Heart left ventricle (tissue), 16 donors: Measurements from ENCODE around the gene TUBG2. TPM values are rescaled to one million over a fixed set of nuclear protein-coding genes. Genes with fewer than 3 reads are reported as not detected.

Experiments
- ATAC-seq, 4 donors: fragments of 200-7000 bp; cut with Tn5 transposase; one replicate each; pipeline ENCODE4 v1.9.1; 2020 to 2022; ENCODE audit warnings: moderate library complexity in 4 of 4, mild to moderate bottlenecking in 3 of 4, moderate number of reproducible peaks in 1 of 4
- DNase-seq, 5 donors: peaks; one replicate each; pipeline ENCODE4 v3.0.0-alpha.2; 2020
- H3K27ac ChIP-seq, 12 donors: fragments of 200-600 bp; sonication (generic) in 4 of 12; one replicate each; pipeline versions ENCODE4 v1.5.0 to v1.8.0; 2016 to 2022; ENCODE audit warnings: mild to moderate bottlenecking in 2 of 12
- H3K27me3 ChIP-seq, 9 donors: fragments of 200-600 bp; sonication (generic) in 2 of 9; one replicate each; pipeline versions ENCODE4 v1.5.1 to v1.8.0; 2016 to 2022; ENCODE audit warnings: mild to moderate bottlenecking in 3 of 9
- H3K36me3 ChIP-seq, 9 donors: fragments of 200-600 bp; sonication (generic) in 2 of 9; one replicate each; pipeline versions ENCODE4 v1.5.0 to v1.8.0; 2018 to 2022; ENCODE audit warnings: mild to moderate bottlenecking in 2 of 9
- H3K4me1 ChIP-seq, 12 donors: fragments of 200-600 bp; sonication (generic) in 4 of 12; one replicate each; pipeline versions ENCODE4 v1.5.0 to v1.8.0; 2016 to 2022; ENCODE audit warnings: mild to moderate bottlenecking in 3 of 12
- H3K4me3 ChIP-seq, 12 donors: fragments of 200-600 bp; sonication (generic) in 4 of 12; one replicate each; pipeline versions ENCODE4 v1.5.0 to v1.8.0; 2017 to 2022; ENCODE audit warnings: mild to moderate bottlenecking in 9 of 12, moderate library complexity in 4 of 12
- H3K9me3 ChIP-seq, 12 donors: fragments of 200-600 bp; sonication (generic) in 4 of 12; one replicate each; pipeline versions ENCODE4 v1.5.0 to v1.8.0; 2016 to 2022; ENCODE audit warnings: mild to moderate bottlenecking in 1 of 12
- POLR2A ChIP-seq, 2 donors: fragments of 450-650 bp; IDR thresholded peaks; one replicate each; pipeline ENCODE4 v1.6.1; 2017; ENCODE audit warnings: antibody characterized with exemption in 2 of 2, mild to moderate bottlenecking in 2 of 2, moderate library complexity in 2 of 2
- WGBS, 4 donors: extraction: QIAGEN DNeasy Blood & Tissue Kit in 2 of 4; methylation state at CpG; one replicate each; pipeline versions ENCODE4 v1.1.5 to v1.1.7; 2013 to 2018; 5-methylcytosine and 5-hydroxymethylcytosine counted together
- intact Hi-C, 10 donors: fragments of 100-400 bp; cut with DNase I; formaldehyde crosslinking; loops; one replicate each; pipeline versions ENCODE4 v1.11.1 to v1.14.2; 2022
- polyA plus RNA-seq, 2 donors: library from polyadenylated mRNA; stranded (reverse); fragments of 200-250 nt; gene quantifications; one replicate each; pipeline ENCODE4 v1.2.3, GENCODE V29; 2013
- total RNA-seq, 9 donors: library from RNA; depleted of rRNA in 2 of 9; stranded (reverse); fragments of >200 nt in 2 of 9; fragmentation: NEBNext Ultra II Directional in 3 of 9; extraction: Animal tissue kit (Norgen Biotek cat#: 25700) in 3 of 9; gene quantifications; one replicate each; pipeline versions ENCODE4 v1.1.0 to v1.2.4, GENCODE V29; 2016 to 2023
- TF ChIP-seq, protein P1 (sequence below), 12 donors: fragments of 200-600 bp; sonication (generic) in 4 of 12; IDR thresholded peaks; one replicate each; pipeline versions ENCODE4 v1.5.0 to v1.8.0; 2018 to 2022; ENCODE audit warnings: antibody characterized with exemption in 12 of 12, mild to moderate bottlenecking in 5 of 12
- donor health status: ischemic (EF 13 %, LVEDD 7.1; RV severe dilation, severe dysfunction).
- donor health status: healthy with polysubstance abuse.
- donor health status: DM: no; HTN: yes; CAD: no.
- donor health status: DM: no; HTN: no; CAD: no.
- donor health status: ischemic (EF 25% LVEDD 6.9; RV normal size, moderate dysfunction).
- donor health status: ischemic (EF 25% LVEDD 5.7; RV mildly dilated, moderate dysfunction).
- donor health status: healthy.
- donor health status: DM: yes; HTN: yes; CAD: no.
- donor health status: ischemic (EF 35%, LVEDD 5.7; RV mildly dilated, moderate dysfunction).
- donor health status: nonischemic (EF 11% LVEDD 7.7; RV severe dilation, severe dysfunction).
- donor health status: DM: yes; HTN: yes; CAD: no.
- donor health status: PGD.
- donor health status: ischemic (EF 29% LVEDD 5.4; RV normal size, mild dysfunction).
- donor health status: nonischemic (EF 23%, LVEDD 6.1; RV moderate dilation, normal function).

TUBG2 gene
- total and polyA plus RNA-seq, 11 donors, result 8.6 to 28.2 (median 15.3) TPM

DNA sequence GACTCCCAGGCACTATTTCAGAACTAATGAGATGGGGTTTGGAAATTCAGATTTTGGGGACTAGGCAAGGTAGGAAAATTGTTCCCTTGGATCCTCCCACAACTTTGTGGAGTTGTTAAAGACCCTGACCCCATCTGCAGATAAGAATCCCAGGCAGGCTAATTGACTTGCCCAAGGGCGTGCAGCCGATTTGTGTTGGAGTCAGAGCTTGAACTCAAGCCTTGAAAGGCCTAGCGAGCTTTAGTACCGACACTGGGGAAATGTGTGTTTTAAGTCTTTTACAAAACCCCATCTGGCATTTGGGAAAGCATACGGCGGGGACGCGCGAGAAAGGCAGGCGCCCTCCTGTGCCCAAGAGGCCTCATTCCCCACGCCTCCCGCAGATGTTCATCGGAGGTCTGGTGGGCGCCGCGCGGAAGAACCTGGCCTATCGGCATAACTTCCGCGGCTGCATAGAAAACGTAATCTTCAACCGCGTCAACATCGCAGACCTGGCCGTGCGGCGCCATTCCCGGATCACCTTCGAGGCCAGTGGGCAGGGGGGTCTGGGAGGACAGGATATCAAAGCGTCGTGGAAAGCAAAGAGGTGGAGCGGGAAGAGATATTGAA, 27.5 kb downstream of the TUBG2 start:
- H3K27ac ChIP-seq, result no peak overlapping the region
- peaks cover 0 to 12% (median 0%) of the 10 kb centered on the region in 9 donors for H3K27me3 ChIP-seq
- ATAC-seq, result no peak
- no peaks in the 10 kb centered on the region for H3K9me3 ChIP-seq
- no peak overlapping the region for H3K4me3 ChIP-seq
- WGBS, 4 donors, result 81 to 85% (median 83%) methylated on average over 32 of the region's 32 CpGs
- no peak for DNase-seq
- intact Hi-C loops, result loop anchor here in 1 of 10 donors (10.0 kb wide), 1 partner anchor 102 kb away; no protein-coding TSS in a partner anchor
- H3K36me3 ChIP-seq, result peaks cover 0 to 64% (median 14%) of the 10 kb centered on the region in 9 donors
- TF ChIP-seq POLR2A (IDR thresholded peaks at IDR 0.05), result no peak
- TF ChIP-seq, protein P1, sequence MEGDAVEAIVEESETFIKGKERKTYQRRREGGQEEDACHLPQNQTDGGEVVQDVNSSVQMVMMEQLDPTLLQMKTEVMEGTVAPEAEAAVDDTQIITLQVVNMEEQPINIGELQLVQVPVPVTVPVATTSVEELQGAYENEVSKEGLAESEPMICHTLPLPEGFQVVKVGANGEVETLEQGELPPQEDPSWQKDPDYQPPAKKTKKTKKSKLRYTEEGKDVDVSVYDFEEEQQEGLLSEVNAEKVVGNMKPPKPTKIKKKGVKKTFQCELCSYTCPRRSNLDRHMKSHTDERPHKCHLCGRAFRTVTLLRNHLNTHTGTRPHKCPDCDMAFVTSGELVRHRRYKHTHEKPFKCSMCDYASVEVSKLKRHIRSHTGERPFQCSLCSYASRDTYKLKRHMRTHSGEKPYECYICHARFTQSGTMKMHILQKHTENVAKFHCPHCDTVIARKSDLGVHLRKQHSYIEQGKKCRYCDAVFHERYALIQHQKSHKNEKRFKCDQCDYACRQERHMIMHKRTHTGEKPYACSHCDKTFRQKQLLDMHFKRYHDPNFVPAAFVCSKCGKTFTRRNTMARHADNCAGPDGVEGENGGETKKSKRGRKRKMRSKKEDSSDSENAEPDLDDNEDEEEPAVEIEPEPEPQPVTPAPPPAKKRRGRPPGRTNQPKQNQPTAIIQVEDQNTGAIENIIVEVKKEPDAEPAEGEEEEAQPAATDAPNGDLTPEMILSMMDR (IDR thresholded peaks at IDR 0.05), result no peak
- peaks cover 0 to 28% (median 21%) of the 10 kb centered on the region in 12 donors for H3K4me1 ChIP-seq

DNA sequence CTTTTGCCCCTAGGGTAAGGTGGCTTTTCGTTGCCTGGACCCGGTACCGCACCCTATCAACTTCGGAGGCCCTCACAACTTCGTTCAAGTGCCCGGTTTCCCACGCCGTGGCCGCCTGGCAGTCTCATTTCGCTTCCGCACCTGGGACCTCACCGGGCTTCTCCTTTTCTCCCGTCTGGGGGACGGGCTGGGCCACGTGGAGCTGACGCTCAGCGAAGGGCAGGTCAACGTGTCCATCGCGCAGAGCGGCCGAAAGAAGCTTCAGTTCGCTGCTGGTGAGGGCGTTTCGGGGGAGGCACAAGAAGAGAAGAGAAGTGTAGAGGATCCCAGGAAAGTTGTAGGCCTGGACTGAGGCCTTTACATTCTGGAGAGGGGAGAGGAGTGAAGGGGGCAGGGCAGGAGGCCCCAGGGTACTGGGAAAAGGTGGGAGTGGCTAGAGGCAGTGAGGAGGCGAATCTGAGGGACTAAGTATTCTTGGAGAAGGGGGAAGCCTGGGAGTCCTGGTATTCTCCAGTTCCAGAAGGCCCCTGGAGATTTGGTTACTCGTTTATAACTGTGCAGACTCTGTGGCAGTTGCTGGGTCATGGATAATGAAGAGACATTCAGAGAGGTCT, 28.7 kb downstream of the TUBG2 start:
- DNase-seq (no peak), ATAC-seq (no peak)
- Histone ChIP-seq H3K4me3 (no peak overlapping the region), H3K4me1 (peaks cover 0 to 16% (median 11%) of the 10 kb centered on the region in 12 donors), H3K36me3 (peaks cover 0 to 75% (median 19%) of the 10 kb centered on the region in 9 donors), H3K9me3 (no peaks in the 10 kb centered on the region), H3K27ac (no peak overlapping the region), H3K27me3 (peaks cover 0 to 2% (median 0%) of the 10 kb centered on the region in 9 donors)
- TF ChIP-seq, protein P1 (IDR thresholded peaks at IDR 0.05), result no peak
- no peak for TF ChIP-seq POLR2A (IDR thresholded peaks at IDR 0.05)
- WGBS, 4 donors, result 79 to 82% (median 80%) methylated on average over 27 of the region's 27 CpGs
- intact Hi-C loops, result loop anchor here in 1 of 10 donors (10.0 kb wide), 1 partner anchor 103 kb away; no protein-coding TSS in a partner anchor

DNA sequence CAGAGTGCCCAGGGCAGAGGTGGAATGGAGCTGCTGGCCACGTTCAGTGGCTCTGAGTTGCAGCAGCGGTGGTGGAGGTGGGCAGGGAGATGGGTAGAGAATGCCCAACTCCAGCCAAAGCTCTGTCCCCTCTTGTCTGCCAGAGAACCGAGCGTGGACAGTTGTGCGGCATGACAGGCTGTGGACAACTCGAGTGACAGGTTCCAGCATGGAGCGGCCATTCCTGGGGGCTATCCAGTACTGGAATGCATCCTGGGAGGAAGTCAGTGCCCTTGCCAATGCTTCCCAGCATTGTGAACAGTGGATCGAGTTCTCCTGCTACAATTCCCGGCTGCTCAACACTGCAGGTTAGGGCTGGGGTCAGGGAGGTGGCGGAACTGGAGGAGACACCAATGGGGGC, 31.5 kb downstream of the TUBG2 start:
- intact Hi-C loops, result loop anchor here in 1 of 10 donors (10.0 kb wide), 1 partner anchor 1274 kb away; no protein-coding TSS in a partner anchor
- H3K4me3 ChIP-seq, result no peak overlapping the region
- peak in 1 of 5 donors; percentile 48 for DNase-seq
- no peaks in the 10 kb centered on the region for H3K27me3 ChIP-seq
- no peaks in the 10 kb centered on the region for H3K4me1 ChIP-seq
- no peak for TF ChIP-seq POLR2A (IDR thresholded peaks at IDR 0.05)
- TF ChIP-seq, protein P1 (IDR thresholded peaks at IDR 0.05), result no peak
- H3K27ac ChIP-seq, result no peak overlapping the region
- WGBS, 4 donors, result 65 to 81% (median 74%) methylated on average over 10 of the region's 10 CpGs
- peaks cover 0 to 90% (median 35%) of the 10 kb centered on the region in 9 donors for H3K36me3 ChIP-seq
- ATAC-seq, result peak in 3 of 4 donors; percentile 15 to 49 (median 39)
- no peaks in the 10 kb centered on the region for H3K9me3 ChIP-seq

DNA sequence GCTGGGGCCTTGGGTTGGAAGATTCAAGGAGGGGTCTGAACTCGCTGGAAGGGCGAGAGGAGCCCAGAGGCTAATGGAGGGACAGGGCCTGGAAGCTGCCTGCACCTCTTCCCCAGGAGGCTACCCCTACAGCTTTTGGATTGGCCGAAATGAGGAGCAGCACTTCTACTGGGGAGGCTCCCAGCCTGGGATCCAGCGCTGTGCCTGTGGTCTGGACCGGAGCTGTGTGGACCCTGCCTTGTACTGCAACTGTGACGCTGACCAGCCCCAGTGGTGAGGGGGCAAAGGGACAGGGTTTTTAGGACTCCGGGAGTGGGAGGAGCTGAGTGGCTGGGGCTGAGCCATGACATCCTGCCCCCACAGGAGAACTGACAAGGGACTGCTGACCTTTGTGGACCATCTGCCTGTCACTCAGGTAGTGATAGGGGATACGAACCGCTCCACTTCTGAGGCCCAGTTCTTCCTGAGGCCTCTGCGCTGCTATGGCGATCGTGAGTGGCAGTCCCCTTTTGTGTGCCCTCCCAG, 32.0 kb downstream of the TUBG2 start:
- H3K4me3 ChIP-seq, result no peak overlapping the region
- peak in 1 of 5 donors; percentile 54 for DNase-seq
- ATAC-seq, result no peak
- H3K36me3 ChIP-seq, result peaks cover 0 to 90% (median 40%) of the 10 kb centered on the region in 9 donors
- WGBS, 4 donors, result 83 to 92% (median 87%) methylated on average over 12 of the region's 12 CpGs
- TF ChIP-seq POLR2A (IDR thresholded peaks at IDR 0.05), result no peak
- TF ChIP-seq, protein P1 (IDR thresholded peaks at IDR 0.05), result no peak
- intact Hi-C loops, result loop anchor here in 1 of 10 donors (10.0 kb wide), 1 partner anchor 1274 kb away; no protein-coding TSS in a partner anchor
- H3K27me3 ChIP-seq, result no peaks in the 10 kb centered on the region
- H3K27ac ChIP-seq, result no peak overlapping the region
- no peaks in the 10 kb centered on the region for H3K9me3 ChIP-seq
- no peaks in the 10 kb centered on the region for H3K4me1 ChIP-seq
